Measurements from ENCODE around the gene HLTF.
"Not testable (repeated sequence)": the region's sequence is repeated elsewhere in the genome, so short reads cannot be mapped to it uniquely, and the experiment has no call there.

Gene HLTF

DNA sequence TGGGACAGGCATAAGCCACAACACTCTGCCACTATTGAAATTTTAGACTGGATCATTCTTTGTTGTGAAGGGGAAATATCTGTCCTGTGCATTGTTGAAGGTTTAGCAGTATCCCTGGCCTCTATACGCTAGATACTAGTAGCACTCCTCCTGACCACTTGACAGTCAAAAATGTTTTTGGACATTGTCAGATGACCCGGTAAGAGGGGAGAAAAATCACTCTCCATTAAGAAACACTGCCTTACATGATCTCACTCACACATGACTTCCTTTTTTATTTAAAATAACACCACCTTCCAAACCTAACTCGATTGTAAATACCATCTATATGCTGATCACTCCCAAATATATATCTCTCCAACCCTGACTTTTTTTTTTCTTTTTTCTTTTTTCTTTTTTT is 15.3 kb upstream of the HLTF start:
- no peaks in the 10 kb centered on the region for H3K9me3 ChIP-seq (replicated peaks; ENCODE audit: insufficient read depth, low read length)
- H3K79me2 ChIP-seq (ENCODE audit: low read length), result no peaks in the 10 kb centered on the region
- DNase-seq, result no peak
- no peak overlapping the region for H2AFZ ChIP-seq (ENCODE audit: low read length)
- H3K4me3 ChIP-seq (ENCODE audit: low read length), result no peak overlapping the region
- no peak overlapping the region for H3K9ac ChIP-seq (ENCODE audit: low read length)
- no peaks in the 10 kb centered on the region for H3K27me3 ChIP-seq (replicated peaks; ENCODE audit: insufficient read depth, low read length)
- no peaks in the 10 kb centered on the region for H4K20me1 ChIP-seq (ENCODE audit: insufficient read depth, low read length)
- no peak overlapping the region for H3K27ac ChIP-seq (ENCODE audit: low read length)
- H3F3A ChIP-seq (ENCODE audit: insufficient read depth, low read length), result no peaks in the 10 kb centered on the region
- no peak overlapping the region for H3K4me2 ChIP-seq (ENCODE audit: low read depth, low read length)
- no peaks in the 10 kb centered on the region for H3K9me2 ChIP-seq (replicated peaks; ENCODE audit: insufficient read depth, low read length)
- no peaks in the 10 kb centered on the region for H3K36me3 ChIP-seq (replicated peaks; ENCODE audit: insufficient read depth, low read length)
- H3K4me1 ChIP-seq (ENCODE audit: low read length), result no peaks in the 10 kb centered on the region
- TF ChIP-seq CTCF (IDR thresholded peaks at IDR 0.05; ENCODE audit: low read length) (no peak), EZH2phosphoT487 (IDR thresholded peaks at IDR 0.05; ENCODE audit: low read length) (no peak), EZH2 (optimal IDR thresholded peaks at IDR 0.05; ENCODE audit: low read depth, low read length) (no peak)

GRCh38 chr3:149101154-149101553 is 14.8 kb upstream of the HLTF start:
- Histone ChIP-seq H4K20me1 (ENCODE audit: insufficient read depth, low read length) (no peaks in the 10 kb centered on the region), H3K4me2 (ENCODE audit: low read depth, low read length) (no peak overlapping the region), H3K36me3 (replicated peaks; ENCODE audit: insufficient read depth, low read length) (no peaks in the 10 kb centered on the region), H3K27me3 (replicated peaks; ENCODE audit: insufficient read depth, low read length) (no peaks in the 10 kb centered on the region), H3K4me1 (ENCODE audit: low read length) (no peaks in the 10 kb centered on the region), H3K4me3 (ENCODE audit: low read length) (no peak overlapping the region), H2AFZ (ENCODE audit: low read length) (no peak overlapping the region), H3K9me3 (replicated peaks; ENCODE audit: insufficient read depth, low read length) (no peaks in the 10 kb centered on the region), H3K79me2 (ENCODE audit: low read length) (no peaks in the 10 kb centered on the region), H3K9ac (ENCODE audit: low read length) (no peak overlapping the region), H3K27ac (ENCODE audit: low read length) (no peak overlapping the region), H3F3A (ENCODE audit: insufficient read depth, low read length) (no peaks in the 10 kb centered on the region), H3K9me2 (replicated peaks; ENCODE audit: insufficient read depth, low read length) (no peaks in the 10 kb centered on the region)
- DNase-seq, result no peak
- TF ChIP-seq EZH2 (optimal IDR thresholded peaks at IDR 0.05; ENCODE audit: low read depth, low read length), result no peak
- no peak for TF ChIP-seq EZH2phosphoT487 (IDR thresholded peaks at IDR 0.05; ENCODE audit: low read length)
- no peak for TF ChIP-seq CTCF (IDR thresholded peaks at IDR 0.05; ENCODE audit: low read length)

DNA sequence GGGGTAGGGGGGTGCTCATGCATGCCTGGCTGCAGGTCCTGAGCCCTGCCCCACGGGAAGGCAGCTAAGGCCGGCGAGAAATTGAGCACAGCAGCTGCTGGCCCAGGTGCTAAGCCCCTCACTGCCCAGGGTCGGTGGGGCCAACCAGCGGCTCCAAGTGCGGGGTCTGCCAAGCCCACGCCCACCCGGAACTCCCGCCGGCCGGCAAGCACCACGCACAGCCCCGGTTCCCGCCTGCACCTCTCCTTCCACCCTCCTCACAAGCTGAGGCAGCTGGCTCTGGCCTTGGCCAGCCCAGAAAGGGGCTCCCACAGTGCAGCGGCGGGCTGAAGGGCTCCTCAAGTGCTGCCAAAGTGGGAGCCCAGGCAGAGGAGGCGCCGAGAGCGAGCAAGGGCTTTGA is 11.7 kb upstream of the HLTF start:
- H3K9ac ChIP-seq (ENCODE audit: low read length); H3F3A ChIP-seq (ENCODE audit: insufficient read depth, low read length); H2AFZ ChIP-seq (ENCODE audit: low read length); H3K27me3 ChIP-seq (replicated peaks; ENCODE audit: insufficient read depth, low read length); H3K9me2 ChIP-seq (replicated peaks; ENCODE audit: insufficient read depth, low read length); H3K4me2 ChIP-seq (ENCODE audit: low read depth, low read length); H3K4me1 ChIP-seq (ENCODE audit: low read length); H3K27ac ChIP-seq (ENCODE audit: low read length); DNase-seq; H3K79me2 ChIP-seq (ENCODE audit: low read length); H3K4me3 ChIP-seq (ENCODE audit: low read length); H3K9me3 ChIP-seq (replicated peaks; ENCODE audit: insufficient read depth, low read length); H4K20me1 ChIP-seq (ENCODE audit: insufficient read depth, low read length); H3K36me3 ChIP-seq (replicated peaks; ENCODE audit: insufficient read depth, low read length): not testable (repeated sequence)

DNA sequence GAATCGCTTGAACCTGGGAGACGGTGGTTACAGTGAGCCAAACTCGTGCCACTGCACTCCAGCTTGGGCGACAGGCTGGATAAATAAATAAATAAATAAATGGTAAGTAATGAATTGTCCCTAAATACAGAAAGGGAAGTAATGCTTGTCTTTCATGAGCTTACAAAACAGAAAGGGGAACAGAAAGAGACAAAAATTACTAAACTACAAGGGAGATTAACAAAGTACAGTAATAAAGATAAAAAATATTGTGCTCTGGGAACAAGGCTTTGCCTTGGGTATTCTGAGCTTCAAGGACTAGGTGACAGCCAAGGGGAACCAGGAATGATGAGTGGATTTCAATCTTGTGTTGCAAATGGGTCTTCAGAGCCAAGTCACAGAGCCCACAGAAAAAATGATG is 9.2 kb upstream of the HLTF start:
- H3K9me3 ChIP-seq (replicated peaks; ENCODE audit: insufficient read depth, low read length), result no peaks in the 10 kb centered on the region
- H3F3A ChIP-seq (ENCODE audit: insufficient read depth, low read length), result no peaks in the 10 kb centered on the region
- no peaks in the 10 kb centered on the region for H3K9me2 ChIP-seq (replicated peaks; ENCODE audit: insufficient read depth, low read length)
- no peak overlapping the region for H3K4me3 ChIP-seq (ENCODE audit: low read length)
- no peaks in the 10 kb centered on the region for H4K20me1 ChIP-seq (ENCODE audit: insufficient read depth, low read length)
- no peaks in the 10 kb centered on the region for H3K79me2 ChIP-seq (ENCODE audit: low read length)
- H3K27ac ChIP-seq (ENCODE audit: low read length), result no peak overlapping the region
- no peak overlapping the region for H2AFZ ChIP-seq (ENCODE audit: low read length)
- H3K36me3 ChIP-seq (replicated peaks; ENCODE audit: insufficient read depth, low read length), result no peaks in the 10 kb centered on the region
- TF ChIP-seq EZH2 (optimal IDR thresholded peaks at IDR 0.05; ENCODE audit: low read depth, low read length) (no peak), CTCF (IDR thresholded peaks at IDR 0.05; ENCODE audit: low read length) (no peak), EZH2phosphoT487 (IDR thresholded peaks at IDR 0.05; ENCODE audit: low read length) (no peak)
- no peak overlapping the region for H3K4me2 ChIP-seq (ENCODE audit: low read depth, low read length)
- DNase-seq, result no peak
- H3K9ac ChIP-seq (ENCODE audit: low read length), result no peak overlapping the region
- no peaks in the 10 kb centered on the region for H3K27me3 ChIP-seq (replicated peaks; ENCODE audit: insufficient read depth, low read length)
- no peaks in the 10 kb centered on the region for H3K4me1 ChIP-seq (ENCODE audit: low read length)
